Suprapubic skin (tissue), 4 donors: ENCODE measurements around the gene CGNL1.

Source experiments
- POLR2A ChIP-seq, 2 donors: fragments of 450-650 bp; IDR thresholded peaks; one replicate each; pipeline ENCODE4 v1.6.1; 2017; ENCODE audit warnings: antibody characterized with exemption in 2 of 2, mild to moderate bottlenecking in 2 of 2, moderate library complexity in 2 of 2
- POLR2AphosphoS5 ChIP-seq, 3 donors: sonication (generic); formaldehyde crosslinking; IDR thresholded peaks; one replicate each; pipeline ENCODE4 v1.6.1; 2017; ENCODE audit warnings: antibody characterized with exemption in 3 of 3
- TF ChIP-seq, protein P1 (sequence below), 2 donors: fragments of 200-600 bp in 1 of 2; fragments of 450-650 bp in 1 of 2; sonication (generic) in 1 of 2; IDR thresholded peaks; one replicate each; pipeline ENCODE4 v1.5.1; 2016 to 2019; ENCODE audit warnings: antibody characterized with exemption in 2 of 2, mild to moderate bottlenecking in 1 of 2, moderate library complexity in 1 of 2

- peak in 1 of 3 donors; percentile 14 for TF ChIP-seq POLR2AphosphoS5 (IDR thresholded peaks at IDR 0.05)
- TF ChIP-seq, protein P1, sequence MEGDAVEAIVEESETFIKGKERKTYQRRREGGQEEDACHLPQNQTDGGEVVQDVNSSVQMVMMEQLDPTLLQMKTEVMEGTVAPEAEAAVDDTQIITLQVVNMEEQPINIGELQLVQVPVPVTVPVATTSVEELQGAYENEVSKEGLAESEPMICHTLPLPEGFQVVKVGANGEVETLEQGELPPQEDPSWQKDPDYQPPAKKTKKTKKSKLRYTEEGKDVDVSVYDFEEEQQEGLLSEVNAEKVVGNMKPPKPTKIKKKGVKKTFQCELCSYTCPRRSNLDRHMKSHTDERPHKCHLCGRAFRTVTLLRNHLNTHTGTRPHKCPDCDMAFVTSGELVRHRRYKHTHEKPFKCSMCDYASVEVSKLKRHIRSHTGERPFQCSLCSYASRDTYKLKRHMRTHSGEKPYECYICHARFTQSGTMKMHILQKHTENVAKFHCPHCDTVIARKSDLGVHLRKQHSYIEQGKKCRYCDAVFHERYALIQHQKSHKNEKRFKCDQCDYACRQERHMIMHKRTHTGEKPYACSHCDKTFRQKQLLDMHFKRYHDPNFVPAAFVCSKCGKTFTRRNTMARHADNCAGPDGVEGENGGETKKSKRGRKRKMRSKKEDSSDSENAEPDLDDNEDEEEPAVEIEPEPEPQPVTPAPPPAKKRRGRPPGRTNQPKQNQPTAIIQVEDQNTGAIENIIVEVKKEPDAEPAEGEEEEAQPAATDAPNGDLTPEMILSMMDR (IDR thresholded peaks at IDR 0.05) = no peak
- no peak for TF ChIP-seq POLR2A (IDR thresholded peaks at IDR 0.05)
Measured at GRCh38 chr15:57377478-57377847, 1.2 kb downstream of the CGNL1 start.
